OCI-M1 (cell line): ENCODE results near the gene NEFH.
A peak's percentile ranks its signal among the peaks of the same experiment; 100 is the strongest.

Source experiments
- DNase-seq: peaks from one replicate; lab custom pipeline; 2025; lab: John Stamatoyannopoulos, UW

The NEFH gene

DNA sequence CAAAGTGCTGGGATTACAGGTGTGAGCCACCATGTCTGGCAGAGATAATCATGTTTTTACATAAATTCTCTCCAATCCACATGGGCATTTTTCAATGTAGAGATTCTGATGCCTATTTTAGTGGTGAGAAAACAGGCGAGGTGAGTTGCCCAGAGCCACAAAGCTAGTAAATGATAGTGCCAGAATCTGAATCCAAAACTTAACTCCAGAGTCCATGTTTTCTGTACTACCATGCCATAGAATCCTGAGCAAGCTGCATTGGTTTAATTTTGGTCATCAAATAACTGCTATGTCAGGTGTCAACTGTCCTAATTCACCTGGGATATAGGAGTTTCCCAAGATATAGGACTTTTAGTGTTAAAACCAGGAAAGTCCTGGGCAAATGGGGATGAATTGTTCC lies 13.6 kb downstream of the NEFH start:
- no peak for DNase-seq

DNA sequence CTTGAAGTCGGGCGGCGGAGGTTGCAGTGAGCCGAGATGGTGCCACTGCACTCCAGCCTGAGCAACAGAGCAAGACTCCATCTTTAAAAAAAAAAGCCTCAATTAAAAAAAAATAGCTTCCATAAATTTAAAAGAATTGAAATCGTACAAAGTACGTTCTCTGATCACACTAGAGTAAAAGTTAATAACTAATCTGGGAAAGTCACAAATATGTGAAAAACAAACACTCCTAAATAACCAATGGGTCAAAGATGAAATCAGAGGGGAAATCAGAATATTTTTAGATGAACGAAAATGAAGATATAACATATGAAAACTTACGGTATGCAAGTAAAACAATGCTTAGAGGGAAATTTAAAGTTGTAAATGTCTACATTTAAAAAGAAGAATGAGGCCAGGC lies 19.8 kb downstream of the NEFH start:
- DNase-seq: no peak

DNA sequence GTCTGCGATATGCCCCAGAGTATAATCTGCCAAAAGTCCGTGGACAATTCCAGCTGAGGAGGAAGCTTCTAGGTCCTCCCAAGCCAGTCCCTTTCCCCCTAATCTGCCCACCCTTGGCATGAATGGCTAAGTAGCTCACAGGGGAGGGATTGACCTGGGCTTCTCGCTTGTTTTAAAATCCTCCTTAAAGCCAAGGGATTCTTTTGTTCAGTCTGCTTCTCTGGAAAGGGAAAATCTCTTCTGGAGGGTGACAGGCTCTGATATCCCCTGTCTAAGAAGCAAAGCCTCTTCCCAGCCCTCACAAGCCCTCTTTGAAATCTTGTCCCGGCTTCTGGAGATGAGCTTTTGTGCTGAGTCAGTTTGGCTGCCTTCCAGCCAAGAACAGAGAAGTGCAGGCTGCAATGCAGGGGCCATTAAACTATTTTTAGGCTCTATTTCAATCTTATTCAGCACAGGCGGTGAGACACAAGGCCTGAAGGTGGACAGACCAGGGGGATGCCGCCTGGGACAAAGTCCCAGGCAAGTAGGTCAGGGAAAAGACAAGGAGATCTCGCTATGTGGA lies 23.9 kb downstream of the NEFH start:
- DNase-seq: peak; percentile 80

DNA sequence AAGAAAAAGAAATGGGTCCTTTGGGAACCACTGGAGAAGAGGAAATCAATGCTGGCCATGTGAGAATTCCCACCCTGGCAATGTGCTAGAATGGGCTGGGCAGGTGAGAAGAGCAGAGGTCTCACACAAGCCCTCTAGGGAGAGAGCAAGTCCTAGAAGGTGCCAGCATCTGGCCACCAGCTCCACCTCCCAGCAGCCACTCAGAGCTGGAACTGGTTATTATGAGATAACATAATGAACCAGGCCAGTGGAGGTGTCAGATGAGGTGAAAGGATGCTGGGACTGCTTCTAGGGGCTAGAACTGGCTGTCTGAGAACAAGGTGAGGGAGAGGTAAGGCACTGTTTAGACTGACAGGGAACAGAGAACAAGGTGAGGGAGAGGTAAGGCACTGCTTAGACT lies 29.3 kb downstream of the NEFH start:
- DNase-seq: no peak

DNA sequence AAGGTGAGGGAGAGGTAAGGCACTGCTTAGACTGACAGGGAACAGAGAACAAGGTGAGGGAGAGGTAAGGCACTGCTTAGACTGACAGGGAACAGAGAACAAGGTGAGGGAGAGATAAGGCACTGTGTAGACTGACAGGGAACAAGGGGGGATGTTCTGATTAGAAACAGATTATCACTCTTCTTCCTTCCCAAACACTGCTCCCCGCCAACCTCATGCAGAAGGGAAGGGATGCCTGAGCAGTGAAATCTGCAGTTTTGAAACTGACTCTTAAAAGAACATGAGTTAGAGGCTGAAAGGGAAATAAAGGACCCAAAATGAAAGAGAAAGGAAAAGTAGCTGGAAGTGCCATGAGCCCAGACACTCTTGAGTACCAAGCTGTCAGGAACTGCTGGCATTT lies 29.8 kb downstream of the NEFH start:
- no peak for DNase-seq

DNA sequence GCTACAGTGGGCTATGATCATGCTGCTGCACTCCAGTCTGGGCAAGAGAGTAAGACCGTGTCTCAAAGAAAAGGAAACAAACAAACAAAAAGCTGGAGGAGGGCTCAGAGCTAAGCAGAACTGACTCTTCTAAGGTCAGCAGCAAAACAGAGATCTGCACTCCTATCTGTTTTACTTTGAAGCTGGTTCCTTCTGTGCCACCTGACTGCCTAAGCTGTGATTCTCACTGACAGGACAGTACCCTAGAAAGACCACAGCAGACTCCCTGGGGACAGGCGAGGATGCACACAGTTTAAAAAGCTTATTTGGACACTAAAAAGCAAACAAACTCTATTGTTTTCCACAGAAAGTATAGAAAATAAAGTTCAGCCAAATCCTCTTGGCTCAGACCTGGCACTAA lies 30.5 kb downstream of the NEFH start:
- no peak for DNase-seq

DNA sequence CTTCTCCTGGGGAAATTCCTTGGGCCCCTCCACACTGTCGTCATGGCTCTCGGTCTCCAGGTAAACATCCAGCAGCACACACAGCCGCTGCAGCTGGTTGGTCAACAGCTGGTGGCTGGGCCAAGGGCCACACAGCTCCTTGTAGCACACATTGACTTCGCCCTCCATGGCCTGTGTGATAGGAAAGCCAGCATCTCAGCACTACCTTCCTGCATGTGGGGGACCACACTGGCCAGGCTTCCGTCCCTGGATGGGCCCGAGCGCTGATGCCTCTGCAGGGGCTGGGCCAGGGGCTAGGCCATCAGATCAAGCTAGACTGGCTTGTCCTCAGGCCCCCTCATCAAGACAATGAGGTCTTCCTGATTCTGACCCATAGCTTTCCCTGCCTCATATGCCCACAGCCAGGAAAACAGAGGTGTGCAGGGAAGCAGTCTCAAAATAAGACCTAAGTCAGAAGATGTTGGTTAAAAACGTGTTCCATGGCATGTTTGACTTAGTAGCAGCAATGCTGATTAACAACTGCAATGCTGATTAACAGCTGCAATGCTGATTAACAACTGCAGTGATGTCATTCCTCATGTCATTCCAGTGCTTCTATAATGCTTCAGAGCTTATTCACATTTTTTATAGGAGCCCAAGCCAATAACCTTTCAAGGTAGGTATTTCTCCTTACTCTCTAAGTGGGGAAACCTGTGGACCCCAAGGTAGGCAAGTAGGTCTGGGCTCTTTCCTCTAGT lies 31.3 kb downstream of the NEFH start:
- no peak for DNase-seq

DNA sequence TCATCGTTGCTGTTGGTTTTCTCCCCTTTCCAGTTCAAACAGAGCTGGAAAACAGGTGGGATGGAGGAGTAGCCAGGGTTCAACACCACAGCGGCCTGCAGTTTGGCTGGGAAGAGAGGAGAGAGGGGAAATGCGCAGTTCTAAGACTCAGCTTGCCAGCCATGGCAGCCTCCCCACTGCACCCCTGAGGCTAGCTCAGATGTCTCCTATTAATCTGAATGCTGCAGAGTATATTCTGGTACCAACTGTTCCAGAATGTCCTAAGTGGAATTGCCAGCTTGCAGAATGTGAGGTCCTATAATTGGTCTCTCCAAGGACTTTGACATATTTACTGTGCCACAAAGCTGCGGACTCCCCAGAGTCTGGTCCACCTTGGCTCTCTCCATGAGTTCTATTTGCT lies 32.0 kb downstream of the NEFH start:
- no peak for DNase-seq

DNA sequence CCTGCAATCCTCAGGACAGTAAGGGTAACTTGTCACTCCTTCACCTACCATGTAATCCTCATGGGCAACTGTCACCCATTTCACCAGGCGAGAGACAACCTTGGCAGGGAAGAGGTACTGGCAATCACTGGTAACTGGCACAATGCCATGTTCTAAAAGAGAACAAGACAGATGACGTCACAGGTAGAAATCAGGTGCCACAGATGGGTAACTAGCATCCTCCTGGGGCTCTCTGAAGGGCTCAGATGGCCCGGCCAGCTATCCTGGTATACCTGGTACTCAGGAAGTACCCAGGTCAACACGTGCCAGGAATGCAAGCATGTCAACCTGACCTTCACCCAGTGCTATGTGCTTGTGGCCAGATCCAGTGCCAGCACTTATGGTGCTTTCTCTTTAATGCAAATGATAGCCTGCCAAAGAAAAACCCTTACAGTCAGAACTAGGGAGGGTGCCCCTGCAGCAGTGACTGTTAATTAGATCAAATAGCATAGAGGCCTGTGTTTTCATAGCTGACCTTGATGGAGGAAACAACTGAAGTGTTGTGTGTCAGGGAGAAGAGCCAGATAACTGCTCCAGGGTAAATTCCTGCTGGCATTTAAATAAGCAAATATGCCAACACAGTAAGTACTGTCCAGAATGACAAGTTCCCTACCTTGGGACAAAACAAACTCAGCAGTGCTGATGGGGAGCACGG lies 37.3 kb downstream of the NEFH start:
- DNase-seq: no peak

DNA sequence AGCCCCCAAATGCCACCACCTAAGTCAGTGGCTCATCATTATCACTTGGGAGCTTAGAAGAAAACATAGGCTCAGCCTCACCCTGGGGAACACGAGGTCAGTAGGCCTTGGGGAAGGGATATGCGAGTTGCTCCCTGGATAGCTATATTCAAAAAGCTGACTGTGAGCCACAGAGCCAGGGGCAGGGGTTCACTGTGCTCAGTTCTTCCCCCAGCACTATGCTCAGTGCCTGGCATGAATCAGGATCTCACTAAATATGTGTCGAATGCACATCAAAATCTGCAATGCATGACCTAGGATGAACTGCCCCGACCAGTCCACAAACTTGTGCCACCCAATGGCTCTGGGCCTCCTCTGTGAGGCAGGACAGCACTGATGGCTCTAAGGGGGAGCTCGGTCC lies 38.4 kb downstream of the NEFH start:
- DNase-seq: no peak

DNA sequence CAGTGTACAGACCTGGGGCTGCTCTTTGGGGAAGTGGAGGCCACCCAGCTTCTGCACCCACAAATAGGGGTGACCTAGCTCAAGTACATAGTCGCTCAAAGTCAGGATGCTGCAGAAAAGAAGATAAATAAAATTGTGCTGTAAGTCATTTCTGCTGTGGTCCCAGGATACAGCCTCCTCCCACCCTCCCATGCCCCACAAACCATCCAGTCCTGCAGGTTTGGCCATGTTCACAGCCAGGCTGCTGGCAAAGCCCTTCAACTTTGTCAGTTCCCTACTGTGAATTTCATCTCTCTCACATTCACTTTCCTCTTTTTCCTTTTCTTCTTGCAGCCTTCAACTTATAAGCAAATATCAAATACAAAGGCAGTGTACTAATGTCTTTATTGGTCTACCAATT lies 40.0 kb downstream of the NEFH start:
- no peak for DNase-seq

DNA sequence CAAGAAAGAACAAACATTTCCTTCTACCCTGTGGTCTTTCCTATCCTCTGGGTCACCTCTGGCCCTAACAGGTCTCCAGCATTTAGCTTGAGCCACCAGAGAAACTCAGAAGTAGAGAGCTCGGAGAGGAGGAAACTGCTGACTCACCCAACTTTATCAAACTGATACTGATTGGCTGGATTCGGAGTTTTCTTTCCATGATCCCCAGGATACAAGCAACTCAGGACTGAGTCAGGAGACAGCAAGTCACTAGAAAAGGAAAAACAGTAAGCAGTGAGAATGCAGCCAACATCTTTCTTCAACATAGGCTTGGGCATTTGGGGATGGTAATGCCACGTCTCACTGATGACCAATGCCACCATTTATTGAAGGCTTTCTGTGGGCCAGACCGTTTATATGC lies 40.8 kb downstream of the NEFH start:
- DNase-seq: peak; percentile 2

DNA sequence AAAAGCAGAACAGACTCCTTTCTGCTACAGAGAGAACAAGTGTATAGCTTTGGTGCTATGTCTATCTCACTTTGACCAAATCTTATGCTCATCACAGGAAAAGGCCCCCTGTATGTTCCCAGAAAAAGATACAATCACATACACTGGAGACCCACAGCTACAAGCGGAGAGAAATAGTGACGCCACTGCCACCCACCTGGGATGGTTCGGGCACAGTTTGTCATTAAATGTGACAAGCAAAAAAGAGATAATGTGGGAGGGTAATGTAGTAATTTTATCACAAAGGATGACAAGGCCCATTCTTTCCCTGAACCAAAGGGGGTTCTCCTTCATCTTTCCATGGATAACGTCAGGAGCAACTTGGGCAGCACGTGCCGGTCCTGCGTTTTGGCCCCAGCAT lies 41.5 kb downstream of the NEFH start:
- DNase-seq: no peak

DNA sequence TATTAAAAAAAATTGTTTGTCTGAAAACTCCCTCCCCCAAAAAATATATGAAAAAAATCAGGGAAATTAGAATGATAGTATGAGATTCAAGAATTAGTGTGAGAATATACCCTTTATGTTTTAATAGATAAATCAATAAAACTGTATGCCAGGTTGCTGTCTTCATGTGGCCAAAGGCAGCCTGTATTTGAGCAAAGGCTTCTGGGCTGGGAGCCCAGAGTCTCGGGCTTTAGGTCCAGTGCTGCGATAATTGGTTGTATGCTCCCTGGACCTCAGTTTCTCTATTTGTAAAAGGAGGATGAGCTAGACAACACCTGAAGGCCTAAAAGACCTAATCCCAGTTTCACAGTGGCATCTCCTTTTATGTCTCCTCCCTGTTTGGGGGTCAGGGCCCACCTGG lies 43.7 kb downstream of the NEFH start:
- no peak for DNase-seq

DNA sequence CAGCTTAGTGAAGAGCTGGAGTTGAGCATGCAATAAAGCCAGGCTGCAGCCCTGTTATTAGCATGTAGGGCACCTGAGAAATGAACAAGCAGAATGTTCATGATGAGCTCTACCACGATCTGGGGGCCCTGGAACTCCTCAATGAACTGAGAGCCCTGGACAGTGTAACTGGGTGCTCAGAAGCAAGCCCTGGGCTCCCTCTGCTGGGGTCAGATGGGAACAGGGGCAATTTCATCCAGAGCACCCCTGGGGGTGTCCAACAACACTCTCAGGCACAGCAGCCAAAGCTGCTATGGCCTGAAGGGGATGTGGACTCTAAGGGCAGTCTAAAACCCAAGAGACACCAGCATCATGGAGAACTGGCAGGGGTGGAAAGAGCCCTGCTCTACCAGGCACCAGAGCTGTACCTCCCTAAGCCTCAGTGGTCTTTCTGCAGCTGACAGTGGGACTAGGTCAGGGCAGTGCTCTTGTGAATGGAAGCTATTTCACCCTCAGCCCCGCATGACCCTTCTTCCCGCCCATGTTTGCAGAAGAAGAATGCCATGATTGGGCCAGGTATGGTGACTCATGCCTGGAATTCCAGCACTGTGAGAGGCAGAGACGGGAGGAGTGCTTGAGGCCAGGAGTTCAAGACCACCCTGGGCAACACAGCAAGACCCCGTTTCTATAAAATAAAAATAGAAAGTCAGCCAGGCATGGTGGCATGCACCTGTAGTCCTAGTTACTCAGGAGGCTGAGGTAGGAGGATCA lies 44.6 kb downstream of the NEFH start:
- peak; percentile 21 for DNase-seq

DNA sequence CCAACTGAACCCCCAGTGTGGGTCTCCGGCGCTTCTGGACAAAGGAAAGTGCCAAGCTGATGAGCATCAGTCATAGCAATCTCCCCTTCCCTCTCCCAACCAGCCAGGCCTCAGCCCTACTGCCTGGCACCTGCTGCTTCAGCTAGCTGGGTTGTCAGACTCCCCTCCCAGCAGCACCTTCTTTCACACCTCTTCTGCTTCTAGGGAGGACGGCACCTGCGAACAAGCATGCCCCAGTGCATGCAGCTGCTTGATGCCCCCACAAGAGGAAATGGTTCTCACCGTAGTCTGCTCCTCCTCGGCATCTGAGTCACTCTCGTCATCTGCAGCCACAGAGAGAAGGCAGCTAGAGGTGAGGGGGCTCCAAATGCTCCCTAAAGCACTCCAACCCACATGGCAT lies 48.1 kb downstream of the NEFH start:
- DNase-seq: no peak

DNA sequence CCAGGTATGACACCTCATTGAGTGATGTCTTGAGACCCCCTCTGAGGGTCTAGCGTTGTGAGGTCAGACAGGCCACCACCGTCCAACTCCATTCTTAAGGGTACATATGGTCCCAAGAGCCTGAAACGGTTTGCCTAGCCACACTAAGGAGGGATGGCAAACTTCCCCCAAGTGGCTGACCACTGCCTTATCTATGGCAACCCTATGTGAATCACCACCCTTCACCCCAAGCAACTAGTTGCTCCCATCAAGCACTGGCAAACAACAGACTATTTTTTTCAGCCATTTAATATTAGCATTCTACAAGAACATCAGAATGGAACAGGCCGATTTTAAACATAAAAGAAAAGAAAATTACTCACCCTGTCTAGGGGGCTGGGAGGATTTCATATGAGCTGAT lies 50.7 kb downstream of the NEFH start:
- DNase-seq: peak; percentile 29

DNA sequence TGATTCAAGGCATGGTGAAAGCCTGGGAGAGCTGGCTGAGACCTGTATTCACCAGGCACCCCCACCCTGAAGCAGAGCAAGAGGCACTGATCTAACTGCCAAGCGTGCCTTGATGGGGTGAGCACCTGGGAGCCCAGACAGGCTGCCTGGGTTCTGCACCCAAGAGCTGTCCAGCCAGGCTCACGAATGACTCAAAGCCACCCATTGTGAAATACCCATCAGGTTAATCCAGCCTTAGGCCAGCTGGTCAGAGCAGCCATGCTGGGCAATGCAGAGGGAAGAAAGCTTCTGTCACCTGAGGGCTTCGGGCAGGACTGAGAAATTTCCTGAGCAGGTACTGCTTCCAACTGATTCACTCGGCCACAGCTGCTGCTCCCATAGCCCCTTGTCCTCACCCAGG lies 51.4 kb downstream of the NEFH start:
- DNase-seq: no peak

DNA sequence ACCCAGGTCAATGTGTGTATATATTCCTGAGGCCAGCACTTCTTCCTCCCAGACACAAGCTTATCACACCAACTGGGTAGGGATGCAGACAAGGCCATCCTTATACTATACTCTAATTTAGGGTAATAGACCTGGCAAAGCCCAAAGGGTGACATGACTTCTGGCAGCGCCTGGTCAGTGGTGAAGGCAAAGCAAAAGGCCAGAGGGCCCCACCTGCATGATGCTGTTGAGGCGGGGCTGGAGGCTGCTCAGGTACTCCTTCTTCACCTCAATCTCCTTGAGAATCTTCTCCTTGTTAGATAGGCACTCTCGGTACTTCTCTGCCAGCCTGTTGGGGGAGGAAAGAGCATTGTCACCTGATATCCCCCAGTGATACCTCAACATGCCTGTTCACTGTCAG lies 56.4 kb downstream of the NEFH start:
- DNase-seq: no peak

DNA sequence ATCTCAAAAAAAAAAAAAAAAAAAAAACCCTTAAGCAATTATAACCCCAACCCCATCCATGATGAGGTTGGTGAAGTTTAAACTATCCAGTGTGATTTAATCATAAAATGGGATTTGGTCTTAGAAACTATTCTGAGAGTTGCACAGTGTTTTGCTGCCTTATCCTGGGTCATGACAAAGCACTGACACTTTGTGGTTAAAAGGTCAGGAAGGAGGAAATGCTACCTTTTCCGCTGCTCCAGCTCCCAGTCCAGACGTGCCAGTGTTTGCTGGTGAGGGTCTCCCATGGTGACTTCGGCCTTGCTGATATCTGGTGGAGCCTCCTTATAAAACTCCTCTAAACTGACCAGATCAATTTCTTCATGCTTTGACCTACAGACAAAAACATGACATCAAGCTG lies 59.1 kb downstream of the NEFH start:
- no peak for DNase-seq
